ENCODE measurements around the gene PRSS53.

DNA sequence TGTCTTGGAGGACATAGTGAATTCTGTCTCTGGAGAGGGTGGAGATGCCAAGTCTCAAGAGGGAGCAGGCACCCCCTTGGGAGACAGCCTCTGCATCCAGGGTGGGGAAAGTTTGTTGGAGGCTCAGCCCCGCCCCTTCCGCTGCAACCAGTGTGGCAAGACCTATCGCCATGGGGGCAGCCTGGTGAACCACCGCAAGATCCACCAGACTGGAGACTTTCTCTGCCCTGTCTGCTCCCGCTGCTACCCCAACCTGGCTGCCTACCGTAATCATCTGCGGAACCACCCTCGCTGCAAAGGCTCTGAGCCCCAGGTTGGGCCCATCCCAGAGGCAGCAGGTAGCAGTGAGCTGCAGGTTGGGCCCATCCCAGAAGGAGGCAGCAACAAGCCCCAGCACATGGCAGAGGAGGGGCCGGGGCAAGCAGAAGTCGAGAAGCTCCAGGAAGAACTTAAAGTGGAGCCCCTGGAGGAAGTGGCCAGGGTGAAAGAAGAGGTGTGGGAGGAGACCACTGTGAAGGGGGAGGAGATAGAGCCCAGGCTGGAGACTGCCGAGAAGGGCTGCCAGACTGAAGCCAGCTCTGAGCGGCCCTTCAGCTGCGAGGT lies 9.3 kb downstream of the PRSS53 start:
- TF ChIP-seq, protein P1, sequence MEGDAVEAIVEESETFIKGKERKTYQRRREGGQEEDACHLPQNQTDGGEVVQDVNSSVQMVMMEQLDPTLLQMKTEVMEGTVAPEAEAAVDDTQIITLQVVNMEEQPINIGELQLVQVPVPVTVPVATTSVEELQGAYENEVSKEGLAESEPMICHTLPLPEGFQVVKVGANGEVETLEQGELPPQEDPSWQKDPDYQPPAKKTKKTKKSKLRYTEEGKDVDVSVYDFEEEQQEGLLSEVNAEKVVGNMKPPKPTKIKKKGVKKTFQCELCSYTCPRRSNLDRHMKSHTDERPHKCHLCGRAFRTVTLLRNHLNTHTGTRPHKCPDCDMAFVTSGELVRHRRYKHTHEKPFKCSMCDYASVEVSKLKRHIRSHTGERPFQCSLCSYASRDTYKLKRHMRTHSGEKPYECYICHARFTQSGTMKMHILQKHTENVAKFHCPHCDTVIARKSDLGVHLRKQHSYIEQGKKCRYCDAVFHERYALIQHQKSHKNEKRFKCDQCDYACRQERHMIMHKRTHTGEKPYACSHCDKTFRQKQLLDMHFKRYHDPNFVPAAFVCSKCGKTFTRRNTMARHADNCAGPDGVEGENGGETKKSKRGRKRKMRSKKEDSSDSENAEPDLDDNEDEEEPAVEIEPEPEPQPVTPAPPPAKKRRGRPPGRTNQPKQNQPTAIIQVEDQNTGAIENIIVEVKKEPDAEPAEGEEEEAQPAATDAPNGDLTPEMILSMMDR (IDR thresholded peaks at IDR 0.05; ENCODE audit: low read depth, low read length) = no peak
- TF ChIP-seq EZH2phosphoT487 (IDR thresholded peaks at IDR 0.05; ENCODE audit: low read depth) = no peak
